ENCODE measurements around the gene TECR. TPM values are rescaled to one million over a fixed set of nuclear protein-coding genes. Genes with fewer than 3 reads are reported as not detected.
A peak's percentile ranks its signal among the peaks of the same experiment; 100 is the strongest.
"Not testable (repeated sequence)": the region's sequence is repeated elsewhere in the genome, so short reads cannot be mapped to it uniquely, and the experiment has no call there.

Gene TECR
- total and polyA plus RNA-seq, 2 experiments from 2014 or later: 38.8 to 129 TPM

- no peak overlapping the region for H2AFZ ChIP-seq
Observed at GRCh38 chr19:14580623-14581237, 51.3 kb downstream of the TECR start.

GRCh38 chr19:14582894-14583340 is 53.5 kb downstream of the TECR start, which contains the start of gene CLEC17A:
Gene CLEC17A, plus strand, starts transcription at chr19:14583084. Its CDS starts 77 bp downstream, at chr19:14583161.
- no peak for TF ChIP-seq EZH2phosphoT487 (IDR thresholded peaks at IDR 0.05; ENCODE audit: insufficient read depth, low read depth)
- no peak for TF ChIP-seq EZH2 (IDR thresholded peaks at IDR 0.05; ENCODE audit: insufficient read depth, poor library complexity, severe bottlenecking)
- no peak within 1 kb of the TSS for H3K4me2 ChIP-seq (ENCODE audit: unreplicated experiment)
- no peaks in the 10 kb centered on the region for H4K20me1 ChIP-seq (ENCODE audit: insufficient read depth)
- H3K79me2 ChIP-seq (ENCODE audit: insufficient read depth): no peaks in the 10 kb centered on the region
- H3K27ac ChIP-seq: no peak within 1 kb of the TSS
- H3K9me3 ChIP-seq (ENCODE audit: low read depth): no peaks in the 10 kb centered on the region
- H3K4me3 ChIP-seq: no peak within 1 kb of the TSS
- 43 to 48% methylated on average over 6 of the region's 6 CpGs for WGBS, 2 experiments (ENCODE audit: low coverage in 1 of 2, low lambda C conversion rate in 2 of 2, missing lambda C conversion rate in 2 of 2)
- no peak within 1 kb of the TSS for H3K9ac ChIP-seq
- DNase-seq: no peak
- H3F3A ChIP-seq (ENCODE audit: insufficient read depth): no peaks in the 10 kb centered on the region
- H2AFZ ChIP-seq: no peak within 1 kb of the TSS
- no peaks in the 10 kb centered on the region for H3K36me3 ChIP-seq (ENCODE audit: low read depth)
- no peaks in the 10 kb centered on the region for H3K9me2 ChIP-seq (ENCODE audit: insufficient read depth)
- H3K27me3 ChIP-seq (replicated peaks; ENCODE audit: insufficient read depth): no peaks in the 10 kb centered on the region
- H3K4me1 ChIP-seq (ENCODE audit: insufficient read depth): no peaks in the 10 kb centered on the region
- in situ Hi-C loops (cut with MboI): no loop called here

More at GRCh38 chr19:14580623-14581237, 51.3 kb downstream of the TECR start:
- in situ Hi-C loops (cut with MboI): no loop called here
- Histone ChIP-seq H3K36me3 (ENCODE audit: low read depth) (no peaks in the 10 kb centered on the region), H3F3A (ENCODE audit: insufficient read depth) (no peaks in the 10 kb centered on the region), H3K79me2 (ENCODE audit: insufficient read depth) (no peaks in the 10 kb centered on the region), H3K9ac (no peak overlapping the region), H3K27me3 (replicated peaks; ENCODE audit: insufficient read depth) (no peaks in the 10 kb centered on the region), H3K4me3 (no peak overlapping the region), H3K9me2 (ENCODE audit: insufficient read depth) (no peaks in the 10 kb centered on the region), H4K20me1 (ENCODE audit: insufficient read depth) (no peaks in the 10 kb centered on the region), H3K27ac (no peak overlapping the region), H3K4me1 (ENCODE audit: insufficient read depth) (no peaks in the 10 kb centered on the region), H3K4me2 (ENCODE audit: unreplicated experiment) (no peak overlapping the region), H3K9me3 (ENCODE audit: low read depth) (no peaks in the 10 kb centered on the region)
- no peak for TF ChIP-seq EZH2 (IDR thresholded peaks at IDR 0.05; ENCODE audit: insufficient read depth, poor library complexity, severe bottlenecking)
- no peak for TF ChIP-seq EZH2phosphoT487 (IDR thresholded peaks at IDR 0.05; ENCODE audit: insufficient read depth, low read depth)
- no peak for DNase-seq
- 43 to 57% methylated on average over 6 of the region's 6 CpGs for WGBS, 2 experiments (ENCODE audit: low coverage in 1 of 2, low lambda C conversion rate in 2 of 2, missing lambda C conversion rate in 2 of 2)

GRCh38 chr19:14584372-14584771 is 55.0 kb downstream of the TECR start:
- H3K9ac ChIP-seq; H2AFZ ChIP-seq; H3K79me2 ChIP-seq (ENCODE audit: insufficient read depth); H3F3A ChIP-seq (ENCODE audit: insufficient read depth); H3K4me2 ChIP-seq (ENCODE audit: unreplicated experiment); H3K27ac ChIP-seq; H3K4me1 ChIP-seq (ENCODE audit: insufficient read depth); H3K36me3 ChIP-seq (ENCODE audit: low read depth); H4K20me1 ChIP-seq (ENCODE audit: insufficient read depth); H3K9me2 ChIP-seq (ENCODE audit: insufficient read depth); H3K9me3 ChIP-seq (ENCODE audit: low read depth); H3K4me3 ChIP-seq; DNase-seq; H3K27me3 ChIP-seq (replicated peaks; ENCODE audit: insufficient read depth); in situ Hi-C loops (cut with MboI): not testable (repeated sequence)
- 62 to 74% methylated on average over 4 to 5 of the region's 5 CpGs for whole genome bisulfite sequencing, 2 experiments (ENCODE audit: low coverage in 1 of 2, low lambda C conversion rate in 2 of 2, missing lambda C conversion rate in 2 of 2)

GRCh38 chr19:14585187-14585586 is 55.8 kb downstream of the TECR start:
- H3K9me2 ChIP-seq (ENCODE audit: insufficient read depth); H3K27ac ChIP-seq; H3K36me3 ChIP-seq (ENCODE audit: low read depth); H3K9ac ChIP-seq; H3K79me2 ChIP-seq (ENCODE audit: insufficient read depth); H2AFZ ChIP-seq; H3K27me3 ChIP-seq (replicated peaks; ENCODE audit: insufficient read depth); H4K20me1 ChIP-seq (ENCODE audit: insufficient read depth); H3K4me2 ChIP-seq (ENCODE audit: unreplicated experiment); H3K4me1 ChIP-seq (ENCODE audit: insufficient read depth); H3K4me3 ChIP-seq; H3K9me3 ChIP-seq (ENCODE audit: low read depth); in situ Hi-C loops (cut with MboI); H3F3A ChIP-seq (ENCODE audit: insufficient read depth): not testable (repeated sequence)
- peak; percentile 44 for DNase-seq
- WGBS, 2 experiments (ENCODE audit: low coverage in 1 of 2, low lambda C conversion rate in 2 of 2, missing lambda C conversion rate in 2 of 2): 39 to 45% methylated on average over 3 of the region's 3 CpGs

GRCh38 chr19:14589433-14589832 is 60.0 kb downstream of the TECR start:
- H3K36me3 ChIP-seq (ENCODE audit: low read depth); H3F3A ChIP-seq (ENCODE audit: insufficient read depth); H3K27ac ChIP-seq; H3K9me3 ChIP-seq (ENCODE audit: low read depth); H3K4me1 ChIP-seq (ENCODE audit: insufficient read depth); H3K4me2 ChIP-seq (ENCODE audit: unreplicated experiment); H4K20me1 ChIP-seq (ENCODE audit: insufficient read depth); H3K9ac ChIP-seq; H3K79me2 ChIP-seq (ENCODE audit: insufficient read depth); H3K4me3 ChIP-seq; in situ Hi-C loops (cut with MboI); H3K9me2 ChIP-seq (ENCODE audit: insufficient read depth); H2AFZ ChIP-seq; H3K27me3 ChIP-seq (replicated peaks; ENCODE audit: insufficient read depth): not testable (repeated sequence)
- 26 to 40% methylated on average over 2 to 3 of the region's 4 CpGs for WGBS, 2 experiments (ENCODE audit: low coverage in 1 of 2, low lambda C conversion rate in 2 of 2, missing lambda C conversion rate in 2 of 2)
- DNase-seq: peak; percentile 17

Measured in GM23248 (cell line).